ENCODE measurements around the gene ULK3. TPM values are rescaled to one million over a fixed set of nuclear protein-coding genes. Genes with fewer than 3 reads are reported as not detected.
"Not testable (repeated sequence)": the region's sequence is repeated elsewhere in the genome, so short reads cannot be mapped to it uniquely, and the experiment has no call there.

ULK3 gene
- total RNA-seq, 1 donor from 2014 or later: 19.7 TPM

DNA sequence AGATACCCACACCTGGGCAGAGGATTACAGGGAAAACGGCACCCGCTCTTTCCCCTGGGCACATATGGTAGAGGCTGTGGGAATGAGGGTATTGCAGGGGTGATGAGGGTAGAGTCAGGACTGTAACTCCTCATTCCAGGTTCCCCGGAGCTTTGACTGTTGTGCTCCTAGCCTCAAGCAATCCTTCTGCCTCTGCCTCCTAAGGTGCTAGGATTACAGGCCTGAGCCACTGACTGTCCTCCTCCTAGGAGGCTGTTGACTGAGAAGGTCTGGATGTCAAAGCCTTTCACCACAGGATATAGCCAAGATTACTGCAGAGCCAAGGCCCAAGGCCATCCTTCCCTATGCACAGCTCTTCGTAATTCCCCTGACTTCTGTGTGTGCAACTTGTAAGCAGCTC, 45.8 kb upstream of the ULK3 start:
- H3K4me3 ChIP-seq (ENCODE audit: low read depth, low read length): no peak overlapping the region
- TF ChIP-seq, protein P1, sequence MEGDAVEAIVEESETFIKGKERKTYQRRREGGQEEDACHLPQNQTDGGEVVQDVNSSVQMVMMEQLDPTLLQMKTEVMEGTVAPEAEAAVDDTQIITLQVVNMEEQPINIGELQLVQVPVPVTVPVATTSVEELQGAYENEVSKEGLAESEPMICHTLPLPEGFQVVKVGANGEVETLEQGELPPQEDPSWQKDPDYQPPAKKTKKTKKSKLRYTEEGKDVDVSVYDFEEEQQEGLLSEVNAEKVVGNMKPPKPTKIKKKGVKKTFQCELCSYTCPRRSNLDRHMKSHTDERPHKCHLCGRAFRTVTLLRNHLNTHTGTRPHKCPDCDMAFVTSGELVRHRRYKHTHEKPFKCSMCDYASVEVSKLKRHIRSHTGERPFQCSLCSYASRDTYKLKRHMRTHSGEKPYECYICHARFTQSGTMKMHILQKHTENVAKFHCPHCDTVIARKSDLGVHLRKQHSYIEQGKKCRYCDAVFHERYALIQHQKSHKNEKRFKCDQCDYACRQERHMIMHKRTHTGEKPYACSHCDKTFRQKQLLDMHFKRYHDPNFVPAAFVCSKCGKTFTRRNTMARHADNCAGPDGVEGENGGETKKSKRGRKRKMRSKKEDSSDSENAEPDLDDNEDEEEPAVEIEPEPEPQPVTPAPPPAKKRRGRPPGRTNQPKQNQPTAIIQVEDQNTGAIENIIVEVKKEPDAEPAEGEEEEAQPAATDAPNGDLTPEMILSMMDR (conservative IDR thresholded peaks at IDR 0.05; ENCODE audit: low read depth, low read length): no peak
- DNase-seq (ENCODE audit: low read depth): no peak

DNA sequence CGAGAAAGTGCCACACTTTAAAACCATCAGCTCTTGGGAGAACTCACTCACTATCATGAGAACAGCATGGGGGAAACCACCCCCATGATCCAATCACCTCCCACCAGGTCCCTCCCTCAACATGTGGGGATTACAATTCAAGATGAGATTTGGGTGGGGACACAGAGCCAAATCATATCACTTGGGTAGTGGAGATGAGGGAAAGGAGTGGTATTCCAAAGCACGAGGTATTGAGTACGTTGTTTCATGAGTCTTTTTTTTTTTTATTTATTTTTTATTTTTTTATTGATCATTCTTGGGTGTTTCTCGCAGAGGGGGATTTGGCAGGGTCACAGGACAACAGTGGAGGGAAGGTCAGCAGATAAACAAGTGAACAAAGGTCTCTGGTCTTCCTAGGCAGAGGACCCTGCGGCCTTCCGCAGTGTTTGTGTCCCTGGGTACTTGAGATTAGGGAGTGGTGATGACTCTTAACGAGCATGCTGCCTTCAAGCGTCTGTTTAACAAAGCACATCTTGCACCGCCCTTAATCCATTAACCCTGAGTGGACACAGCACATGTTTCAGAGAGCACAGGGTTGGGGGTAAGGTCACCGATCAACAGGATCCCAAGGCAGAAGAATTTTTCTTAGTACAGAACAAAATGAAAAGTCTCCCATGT, 44.7 kb upstream of the ULK3 start:
- H3K4me3 ChIP-seq (ENCODE audit: low read depth, low read length); DNase-seq (ENCODE audit: low read depth): not testable (repeated sequence)

DNA sequence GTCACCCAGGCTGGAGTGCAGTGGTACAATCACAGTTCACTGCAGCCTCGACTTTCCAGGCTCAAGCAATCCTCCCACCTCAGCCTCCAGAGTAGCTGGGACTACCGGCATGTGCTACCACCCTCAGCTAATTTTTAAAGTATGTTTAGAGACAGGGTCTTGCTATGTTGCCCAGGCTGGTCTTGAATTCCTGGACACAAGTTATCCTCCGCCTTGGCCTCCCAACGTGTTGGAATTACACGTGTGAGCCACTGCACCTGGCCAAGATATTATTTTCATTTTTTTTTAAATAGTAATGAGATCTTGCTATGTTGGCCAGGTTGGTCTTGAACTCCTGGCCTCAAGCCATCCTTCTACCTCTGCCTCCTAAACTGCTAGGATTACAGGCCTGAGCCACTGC, 42.5 kb upstream of the ULK3 start:
- TF ChIP-seq, protein P1 (conservative IDR thresholded peaks at IDR 0.05; ENCODE audit: low read depth, low read length): no peak
- no peak overlapping the region for H3K4me3 ChIP-seq (ENCODE audit: low read depth, low read length)
- no peak for DNase-seq (ENCODE audit: low read depth)

DNA sequence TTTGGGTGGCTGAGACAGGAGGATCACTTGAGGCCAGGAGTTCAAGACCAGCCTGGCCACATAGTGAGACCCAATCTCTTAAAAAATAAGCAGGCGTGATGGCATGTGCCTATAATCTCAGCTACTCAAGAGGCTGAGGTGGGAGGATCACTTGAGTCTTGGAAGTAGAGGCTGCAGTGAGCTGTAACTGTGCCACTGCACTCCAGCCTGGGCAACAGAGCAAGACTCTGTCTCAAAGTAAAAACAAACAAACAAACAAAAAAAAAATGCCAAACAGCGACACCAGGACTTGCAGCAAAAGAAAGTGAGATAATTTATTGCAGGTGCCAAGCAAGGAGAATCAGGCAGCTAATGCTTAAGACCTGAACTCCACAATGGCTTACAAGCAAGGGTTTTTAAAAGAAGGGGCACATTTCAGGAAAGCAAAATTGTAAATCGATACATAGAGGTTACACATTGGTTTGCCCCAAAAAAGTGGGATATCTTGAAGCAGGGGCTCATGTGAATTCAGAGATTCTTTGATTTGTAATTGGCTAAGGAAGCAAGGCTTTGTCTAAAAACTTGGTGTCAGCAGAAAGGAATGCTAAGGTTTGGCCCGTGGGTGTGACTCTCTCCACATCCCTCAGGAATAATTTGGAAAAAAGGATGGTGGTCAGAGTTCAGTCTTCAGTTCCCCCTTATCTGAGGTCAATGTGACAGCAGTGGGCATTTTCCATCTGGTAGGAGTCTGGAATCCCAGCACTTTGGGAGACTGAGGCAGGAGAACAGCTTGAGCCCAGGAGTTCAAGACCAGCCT, 41.7 kb upstream of the ULK3 start:
- TF ChIP-seq, protein P1 (conservative IDR thresholded peaks at IDR 0.05; ENCODE audit: low read depth, low read length): no peak
- DNase-seq (ENCODE audit: low read depth): no peak
- no peak overlapping the region for H3K4me3 ChIP-seq (ENCODE audit: low read depth, low read length)

DNA sequence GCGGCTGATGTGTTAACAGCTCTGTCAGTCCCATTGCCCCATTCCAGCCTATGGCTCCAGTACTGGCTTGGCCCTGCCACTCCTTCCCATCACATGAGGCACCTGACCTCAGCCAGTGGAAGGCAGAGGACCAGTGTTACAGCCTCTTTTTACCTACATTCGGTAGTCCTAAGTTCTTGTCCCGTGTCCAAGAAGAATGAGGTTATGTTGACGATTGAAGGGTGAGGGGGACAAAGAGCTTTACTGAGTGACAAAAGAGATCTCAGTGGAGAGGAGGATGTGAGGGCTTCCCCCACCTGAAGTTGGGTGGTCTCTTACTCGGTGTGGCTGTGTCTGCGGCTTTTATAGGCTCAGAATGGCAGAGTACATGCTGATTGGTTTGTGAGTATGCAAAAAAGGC, 39.6 kb upstream of the ULK3 start:
- TF ChIP-seq, protein P1 (conservative IDR thresholded peaks at IDR 0.05; ENCODE audit: low read depth, low read length): no peak
- no peak for DNase-seq (ENCODE audit: low read depth)
- H3K4me3 ChIP-seq (ENCODE audit: low read depth, low read length): no peak overlapping the region

DNA sequence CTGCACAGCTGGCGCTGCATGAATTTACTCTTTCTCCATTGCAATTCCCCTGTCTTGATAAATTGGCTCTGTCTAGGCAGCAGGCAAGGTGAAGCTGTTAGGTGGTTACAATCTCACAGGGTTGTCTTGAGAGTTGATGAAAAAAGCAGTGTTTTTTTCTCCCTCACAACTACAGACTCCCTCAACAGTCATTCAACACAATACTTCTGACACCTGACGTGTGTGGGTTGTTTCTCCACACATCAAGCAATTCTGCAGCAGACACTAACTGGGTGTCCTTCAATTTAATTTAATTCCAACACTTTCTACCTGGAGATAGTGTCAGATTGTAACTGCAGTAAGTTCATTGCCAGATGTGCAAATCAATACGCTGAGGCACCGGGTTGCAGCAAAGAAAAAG, 35.3 kb upstream of the ULK3 start:
- DNase-seq (ENCODE audit: low read depth): no peak
- no peak overlapping the region for H3K4me3 ChIP-seq (ENCODE audit: low read depth, low read length)
- TF ChIP-seq, protein P1 (conservative IDR thresholded peaks at IDR 0.05; ENCODE audit: low read depth, low read length): no peak

DNA sequence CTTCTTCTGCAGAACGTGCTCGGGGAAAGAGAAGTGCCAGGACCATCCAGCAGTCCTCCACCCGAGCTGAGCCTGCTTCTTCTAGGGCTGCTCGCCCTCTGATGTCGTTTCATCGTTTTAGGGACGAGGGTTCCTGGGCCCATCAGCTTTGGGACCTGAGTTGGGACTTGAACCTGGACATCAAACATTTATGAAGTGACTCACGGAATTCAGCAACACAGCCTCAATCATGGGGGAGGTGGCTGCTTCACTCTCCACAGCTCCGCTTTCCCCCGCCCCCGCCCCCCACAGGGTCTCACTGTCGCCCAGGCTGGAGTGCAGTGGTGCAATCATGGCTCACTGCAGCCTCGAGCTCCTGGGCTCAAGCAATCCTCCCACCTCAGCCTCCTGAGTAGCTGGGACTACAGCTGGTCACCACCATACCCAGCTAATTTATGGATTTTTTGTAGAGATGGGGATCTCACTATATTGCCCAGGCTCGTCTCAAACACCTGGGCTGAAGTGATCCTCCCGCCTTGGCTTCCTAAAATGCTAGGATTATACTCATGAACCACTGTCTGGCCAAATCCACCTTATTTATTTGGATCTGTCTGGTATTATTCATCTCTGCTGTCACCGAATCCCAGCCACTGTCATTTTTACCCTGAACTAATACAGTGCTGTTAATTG, 30.9 kb upstream of the ULK3 start:
- TF ChIP-seq, protein P1 (conservative IDR thresholded peaks at IDR 0.05; ENCODE audit: low read depth, low read length): no peak
- no peak for DNase-seq (ENCODE audit: low read depth)
- H3K4me3 ChIP-seq (ENCODE audit: low read depth, low read length): peak overlapping the region; percentile 94
